OCI-LY1 (cell line): ENCODE measurements around the gene MAP4K3.

Source experiments
- H2AFZ ChIP-seq: fragments of 200-600 bp; sonication (generic), shearing (Covaris generic); 2 replicates; pipeline ENCODE4 v1.6.0; 2014; ENCODE audit warnings: antibody characterized with exemption, mild to moderate bottlenecking, low read length
- H3F3A ChIP-seq: fragments of 200-600 bp; sonication (generic), shearing (Covaris generic); 2 replicates; pipeline ENCODE4 v1.6.0; 2014; ENCODE audit warnings: mild to moderate bottlenecking, antibody characterized with exemption, low read length, moderate library complexity; ENCODE audit not compliant: insufficient read depth
- H3K27ac ChIP-seq: fragments of 200-600 bp; sonication (generic); 2 replicates; pipeline ENCODE4 v1.5.1; 2014; ENCODE audit warnings: low read length, mixed run types, mild to moderate bottlenecking, low read depth; ENCODE audit not compliant: poor library complexity, severe bottlenecking
- H3K27me3 ChIP-seq: fragments of 200-600 bp; sonication (generic); 2 replicates; pipeline ENCODE4 v1.6.0; 2014; ENCODE audit warnings: antibody characterized with exemption, mild to moderate bottlenecking, low read length, moderate library complexity; ENCODE audit not compliant: insufficient read depth
- H3K36me3 ChIP-seq: fragments of 200-600 bp; sonication (generic); 2 replicates; pipeline ENCODE4 v1.6.1; 2014; ENCODE audit warnings: mild to moderate bottlenecking, antibody characterized with exemption, low read length, moderate library complexity, mixed read lengths; ENCODE audit not compliant: insufficient read depth
- H3K4me1 ChIP-seq: fragments of 200-600 bp; sonication (generic); 2 replicates; pipeline ENCODE4 v1.5.1; 2014; ENCODE audit warnings: mild to moderate bottlenecking, low read length, moderate library complexity; ENCODE audit not compliant: insufficient read depth, severe bottlenecking
- H3K4me2 ChIP-seq: fragments of 200-600 bp; sonication (generic), shearing (Covaris generic); 2 replicates; pipeline ENCODE4 v1.6.1; 2014; ENCODE audit warnings: low read length
- H3K4me3 ChIP-seq: fragments of 200-600 bp; sonication (generic); 2 replicates; pipeline ENCODE4 v1.5.1; 2014; ENCODE audit warnings: low read length, low read depth, mild to moderate bottlenecking, mixed read lengths; ENCODE audit not compliant: poor library complexity, severe bottlenecking
- H3K79me2 ChIP-seq: fragments of 200-600 bp; shearing (Covaris generic); 2 replicates; pipeline ENCODE4 v1.6.1; 2016; ENCODE audit warnings: mixed run types, low read length, mixed read lengths; ENCODE audit not compliant: insufficient read depth
- H3K9ac ChIP-seq: fragments of 200-600 bp; sonication (generic), shearing (Covaris generic); 2 replicates; pipeline ENCODE4 v1.6.1; 2014; ENCODE audit warnings: mild to moderate bottlenecking, low read length, mixed read lengths
- H3K9me2 ChIP-seq: fragments of 200-600 bp; sonication (generic), shearing (Covaris generic); 2 replicates; pipeline ENCODE4 v1.6.1; 2014; ENCODE audit warnings: low read depth, mild to moderate bottlenecking, low read length, mixed read lengths
- H3K9me3 ChIP-seq: fragments of 200-600 bp; shearing (Covaris generic); 2 replicates; pipeline ENCODE4 v1.6.1; 2014; ENCODE audit warnings: low read length, mixed read lengths
- H4K20me1 ChIP-seq: fragments of 200-600 bp; sonication (generic), shearing (Covaris generic); 2 replicates; pipeline ENCODE4 v1.6.0; 2016; ENCODE audit warnings: mild to moderate bottlenecking, low read length; ENCODE audit not compliant: insufficient read depth
- EZH2 ChIP-seq: fragments of 200-600 bp; sonication (generic), shearing (Covaris generic); IDR thresholded peaks from 2 replicates; pipeline ENCODE4 v1.8.0; 2017; ENCODE audit warnings: borderline replicate concordance, mixed run types, mild to moderate bottlenecking, antibody characterized with exemption, low read length, moderate library complexity, mixed read lengths
- TF ChIP-seq, protein P1 (sequence below): fragments of 200-600 bp; sonication (generic), shearing (Covaris generic); IDR thresholded peaks from 2 replicates; pipeline ENCODE4 v1.5.1; 2017; ENCODE audit warnings: mild to moderate bottlenecking, antibody characterized with exemption, low read length, moderate library complexity, mixed read lengths

The MAP4K3 gene

DNA sequence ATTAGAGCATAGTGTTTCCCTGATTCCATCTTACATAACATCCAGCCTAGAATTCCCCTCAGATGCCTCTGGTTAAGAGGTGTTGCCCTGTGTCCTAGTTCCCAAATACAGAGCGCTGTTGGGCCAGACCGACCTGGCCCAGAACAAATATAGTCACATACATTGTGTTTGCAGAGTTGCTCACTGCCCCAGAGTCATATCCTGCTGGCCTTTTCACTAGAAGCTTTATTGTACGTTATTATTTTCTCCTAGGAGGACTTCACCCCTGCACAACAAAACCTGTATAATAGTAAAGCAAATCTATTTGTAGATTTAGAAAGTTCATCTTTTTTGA, 11.1 kb upstream of the MAP4K3 start:
- H3K4me2 ChIP-seq = no peak overlapping the region
- H3K4me1 ChIP-seq = no peaks in the 10 kb centered on the region
- no peak overlapping the region for H3K27ac ChIP-seq
- H3K27me3 ChIP-seq = no peaks in the 10 kb centered on the region
- TF ChIP-seq, protein P1, sequence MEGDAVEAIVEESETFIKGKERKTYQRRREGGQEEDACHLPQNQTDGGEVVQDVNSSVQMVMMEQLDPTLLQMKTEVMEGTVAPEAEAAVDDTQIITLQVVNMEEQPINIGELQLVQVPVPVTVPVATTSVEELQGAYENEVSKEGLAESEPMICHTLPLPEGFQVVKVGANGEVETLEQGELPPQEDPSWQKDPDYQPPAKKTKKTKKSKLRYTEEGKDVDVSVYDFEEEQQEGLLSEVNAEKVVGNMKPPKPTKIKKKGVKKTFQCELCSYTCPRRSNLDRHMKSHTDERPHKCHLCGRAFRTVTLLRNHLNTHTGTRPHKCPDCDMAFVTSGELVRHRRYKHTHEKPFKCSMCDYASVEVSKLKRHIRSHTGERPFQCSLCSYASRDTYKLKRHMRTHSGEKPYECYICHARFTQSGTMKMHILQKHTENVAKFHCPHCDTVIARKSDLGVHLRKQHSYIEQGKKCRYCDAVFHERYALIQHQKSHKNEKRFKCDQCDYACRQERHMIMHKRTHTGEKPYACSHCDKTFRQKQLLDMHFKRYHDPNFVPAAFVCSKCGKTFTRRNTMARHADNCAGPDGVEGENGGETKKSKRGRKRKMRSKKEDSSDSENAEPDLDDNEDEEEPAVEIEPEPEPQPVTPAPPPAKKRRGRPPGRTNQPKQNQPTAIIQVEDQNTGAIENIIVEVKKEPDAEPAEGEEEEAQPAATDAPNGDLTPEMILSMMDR = no peak
- TF ChIP-seq EZH2 = no peak
- H3K4me3 ChIP-seq = no peak overlapping the region
- H2AFZ ChIP-seq = no peak overlapping the region
- no peak overlapping the region for H3K9ac ChIP-seq
- H3K79me2 ChIP-seq = no peaks in the 10 kb centered on the region
- H4K20me1 ChIP-seq = no peaks in the 10 kb centered on the region
- H3K9me3 ChIP-seq = peaks cover under 1% of the 10 kb centered on the region; the same call in 1 of the 2 replicates
- no peaks in the 10 kb centered on the region for H3K9me2 ChIP-seq
- H3F3A ChIP-seq = no peaks in the 10 kb centered on the region
- no peaks in the 10 kb centered on the region; the same call in 1 of the 2 replicates for H3K36me3 ChIP-seq

DNA sequence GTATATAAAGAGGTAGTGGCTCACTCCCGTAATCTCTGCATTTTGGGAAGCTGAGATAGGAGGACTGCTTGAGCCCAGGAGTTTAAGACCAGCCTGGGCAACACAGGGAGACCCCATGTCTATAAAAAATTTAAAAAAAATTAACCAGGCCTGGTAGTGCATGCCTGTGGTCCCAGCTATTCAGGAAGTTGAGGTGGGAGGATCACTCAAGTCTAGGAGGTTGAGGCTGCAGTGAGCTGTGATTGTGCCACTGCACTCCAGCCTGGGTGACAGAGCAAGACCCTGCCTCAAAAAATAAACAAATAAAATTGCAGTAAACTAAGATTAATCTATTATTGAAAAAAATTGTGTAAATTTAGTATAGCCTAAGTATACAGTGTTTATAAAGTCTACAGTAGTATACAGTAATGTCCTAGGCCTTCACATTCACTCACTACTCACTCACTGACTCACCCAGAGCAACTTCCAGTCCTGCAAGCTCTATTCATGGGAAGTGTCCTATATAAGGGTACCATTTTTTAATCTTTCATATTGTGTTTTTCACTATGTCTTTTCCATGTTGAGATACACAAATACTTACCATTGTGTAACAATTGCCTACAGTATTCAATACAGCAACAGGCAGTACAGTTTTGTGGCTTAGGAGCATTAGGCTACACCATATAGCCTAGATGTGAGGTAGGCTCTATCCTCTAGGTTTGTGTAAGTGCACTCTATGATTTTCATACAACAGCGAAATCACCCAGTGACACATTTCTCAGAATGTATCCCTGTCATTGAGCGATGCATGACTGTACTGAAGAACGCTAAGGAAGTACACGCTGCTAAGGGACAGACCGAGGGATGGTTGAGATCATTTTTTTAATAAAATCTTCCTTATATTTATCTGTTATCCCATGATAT, 10.4 kb upstream of the MAP4K3 start:
- Histone ChIP-seq H2AFZ (no peak overlapping the region), H3K4me1 (no peaks in the 10 kb centered on the region), H3K9me3 (peaks cover 6% of the 10 kb centered on the region), H3K79me2 (no peaks in the 10 kb centered on the region), H3K27ac (no peak overlapping the region), H3K27me3 (no peaks in the 10 kb centered on the region), H3F3A (no peaks in the 10 kb centered on the region), H3K4me2 (no peak overlapping the region), H4K20me1 (no peaks in the 10 kb centered on the region), H3K9me2 (no peaks in the 10 kb centered on the region), H3K9ac (no peak overlapping the region), H3K36me3 (no peaks in the 10 kb centered on the region; the same call in 1 of the 2 replicates), H3K4me3 (no peak overlapping the region)
- TF ChIP-seq, protein P1 = no peak
- no peak for TF ChIP-seq EZH2

DNA sequence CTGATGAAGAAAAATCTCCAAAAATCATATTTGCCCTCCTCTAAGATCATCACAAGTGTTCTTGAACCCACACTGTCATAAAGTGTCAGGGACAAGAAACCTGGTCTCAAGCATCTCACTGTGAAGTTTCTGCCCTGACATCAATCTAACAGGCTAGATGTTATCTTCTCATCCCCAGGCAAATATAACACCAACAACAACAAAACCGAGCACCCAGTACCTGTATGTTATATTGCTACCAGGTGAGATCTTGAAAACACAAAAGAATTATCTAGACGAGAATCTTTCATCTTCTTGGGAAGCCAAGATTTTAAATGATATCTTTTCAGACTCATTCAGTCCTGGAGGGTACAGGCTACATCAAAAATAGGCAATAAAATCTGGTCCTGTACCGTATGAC, 8.8 kb upstream of the MAP4K3 start:
- Histone ChIP-seq H2AFZ (no peak overlapping the region), H3K4me1 (no peaks in the 10 kb centered on the region), H3K4me3 (no peak overlapping the region), H3K27me3 (no peaks in the 10 kb centered on the region), H3K9me3 (peaks cover 9% of the 10 kb centered on the region), H3K9me2 (no peaks in the 10 kb centered on the region), H4K20me1 (no peaks in the 10 kb centered on the region), H3K4me2 (no peak overlapping the region), H3K9ac (no peak overlapping the region), H3F3A (no peaks in the 10 kb centered on the region), H3K36me3 (no peaks in the 10 kb centered on the region; the same call in 1 of the 2 replicates), H3K79me2 (no peaks in the 10 kb centered on the region), H3K27ac (no peak overlapping the region)
- TF ChIP-seq, protein P1 = no peak
- no peak for TF ChIP-seq EZH2
